Measurements from ENCODE around the gene PRR36.
"Not testable (repeated sequence)": the region's sequence is repeated elsewhere in the genome, so short reads cannot be mapped to it uniquely, and the experiment has no call there.

The PRR36 gene

DNA sequence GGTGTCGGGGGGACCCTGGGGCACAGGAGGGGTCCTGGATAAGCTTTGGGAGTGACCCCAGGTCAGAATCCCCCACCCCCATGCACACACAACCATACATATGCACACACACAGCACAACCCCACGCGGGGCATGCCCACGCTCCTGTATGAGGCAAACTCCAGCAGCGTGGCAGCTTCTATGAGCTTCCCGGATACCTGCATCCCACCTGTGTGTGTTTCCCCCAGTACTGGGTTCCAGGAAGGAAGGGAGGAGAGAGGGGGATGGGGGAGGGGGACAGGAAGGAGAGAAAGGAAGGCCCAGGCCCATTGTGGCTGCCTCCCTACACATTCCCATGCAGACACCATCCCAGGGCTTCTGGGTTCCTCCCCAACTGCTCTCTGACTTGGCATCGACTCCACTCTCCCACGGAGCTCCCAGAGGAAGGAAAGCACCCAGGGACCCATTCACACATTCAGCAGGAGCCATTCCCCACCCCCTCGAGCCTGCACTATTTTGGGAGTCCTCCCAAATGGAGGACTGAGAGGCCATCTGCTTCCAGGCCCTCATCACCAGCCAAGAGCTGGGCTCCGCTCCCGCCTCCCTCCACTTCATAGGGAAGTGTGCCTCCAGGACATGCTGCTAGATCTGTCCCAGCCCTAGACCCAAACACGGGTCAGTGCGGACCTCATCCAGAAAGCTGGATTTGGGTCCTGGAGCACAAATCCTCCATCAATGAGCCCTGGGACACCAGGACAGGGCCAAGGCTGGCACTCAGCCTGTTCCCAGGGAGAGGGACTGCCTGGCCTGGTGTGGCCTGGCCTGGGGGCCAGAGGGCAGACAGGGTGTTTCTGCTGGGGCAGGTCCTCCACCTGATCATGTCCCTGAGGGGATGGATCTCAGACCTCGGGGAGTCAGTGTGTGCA lies 13.2 kb downstream of the PRR36 start:
- DNase-seq (ENCODE audit: low read depth in 2 of 2) = no peak

DNA sequence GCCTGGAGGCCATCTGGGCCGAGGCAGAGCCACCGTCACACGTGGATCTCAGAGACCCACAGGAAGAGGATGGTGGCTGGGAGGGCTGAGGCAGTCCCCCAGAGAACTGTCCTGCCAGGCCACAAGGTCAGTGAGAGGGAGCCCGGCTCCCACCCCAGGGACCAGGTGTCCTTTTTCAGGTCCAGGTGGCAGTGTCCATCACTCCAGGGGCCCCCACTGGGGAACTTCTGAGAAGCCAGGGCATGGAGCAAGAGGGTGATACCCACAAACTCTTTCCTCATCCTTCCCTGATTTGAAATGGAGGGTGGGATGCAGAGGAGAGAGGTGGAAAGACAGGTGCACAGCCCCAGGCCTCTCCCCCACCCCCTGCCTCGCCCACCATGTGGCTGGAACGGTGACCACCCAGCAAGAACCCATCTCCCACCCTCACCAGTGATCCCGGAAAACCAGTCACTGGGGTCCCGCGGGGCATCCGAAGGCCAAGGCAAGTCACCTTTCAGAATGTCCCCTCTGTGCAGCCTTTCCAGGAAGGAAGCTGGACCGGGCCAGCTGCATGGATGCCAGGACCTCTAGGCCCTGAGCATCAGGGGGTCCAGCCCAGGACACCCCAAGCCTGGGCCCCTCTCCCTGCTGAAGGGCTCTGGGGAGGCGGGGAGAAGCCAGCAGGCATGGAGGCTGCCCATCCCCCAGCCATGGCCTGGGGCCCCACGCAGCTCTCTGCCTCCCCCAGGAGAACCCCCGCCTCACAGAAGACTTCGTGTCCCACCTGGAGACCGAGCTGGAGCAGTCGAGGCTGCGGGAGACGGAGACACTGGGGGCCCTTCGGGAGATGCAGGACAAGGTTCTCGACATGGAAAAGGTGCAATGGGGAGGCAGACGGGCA lies 14.1 kb downstream of the PRR36 start:
- no peak for DNase-seq (ENCODE audit: low read depth in 2 of 2)

DNA sequence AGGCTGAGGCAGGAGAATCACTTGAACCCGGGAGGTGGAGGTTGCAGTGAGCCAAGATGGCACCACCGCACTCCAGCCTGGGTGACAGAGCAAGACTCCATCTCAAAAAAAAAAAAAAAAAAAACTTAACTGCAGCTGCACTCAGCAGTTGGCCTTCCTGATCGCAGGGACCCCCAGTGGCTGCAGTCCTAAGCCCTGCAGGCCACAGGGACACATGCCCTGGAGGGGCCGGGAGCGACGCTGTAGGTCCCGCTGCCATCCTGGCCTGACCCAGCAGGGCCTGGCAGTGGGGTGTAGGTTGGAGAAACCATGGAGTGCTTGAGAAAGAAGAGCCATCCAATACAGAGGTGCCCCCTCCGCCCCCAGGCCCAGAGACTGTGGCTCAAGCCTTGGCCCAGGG lies 15.1 kb downstream of the PRR36 start:
- DNase-seq (ENCODE audit: low read depth in 2 of 2) = not testable (repeated sequence)

DNA sequence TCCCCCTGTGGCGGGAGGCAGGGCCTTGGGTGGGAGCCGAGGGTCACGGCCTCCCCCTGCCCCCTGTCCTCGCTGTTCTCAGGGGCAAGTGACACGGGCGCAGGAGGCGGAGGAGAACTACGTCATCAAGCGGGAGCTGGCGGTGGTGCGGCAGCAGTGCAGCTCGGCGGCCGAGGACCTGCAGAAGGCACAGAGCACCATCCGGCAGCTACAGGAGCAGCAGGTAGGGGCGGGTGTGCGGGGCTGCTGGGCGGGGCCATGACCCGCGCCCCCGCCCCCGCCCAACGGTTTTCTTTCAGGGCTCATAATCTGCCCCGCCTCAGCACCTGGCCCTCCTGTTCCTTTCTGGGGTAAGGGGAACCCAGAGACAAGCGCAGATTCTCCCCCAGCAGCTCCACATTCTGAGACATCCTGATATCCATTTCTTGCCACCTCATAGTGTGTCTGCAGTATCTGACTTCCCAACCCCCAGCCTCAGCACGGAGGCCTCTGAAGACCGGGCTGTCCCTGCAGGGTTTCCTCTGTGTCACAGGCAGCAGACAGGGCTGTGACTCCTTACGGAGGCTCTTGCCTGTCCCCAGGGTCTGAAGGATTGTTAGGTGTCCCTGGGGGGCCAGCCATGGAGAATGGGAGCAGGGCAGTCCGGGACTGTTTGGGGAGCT lies 15.9 kb downstream of the PRR36 start:
- DNase-seq (ENCODE audit: low read depth in 2 of 2) = no peak

DNA sequence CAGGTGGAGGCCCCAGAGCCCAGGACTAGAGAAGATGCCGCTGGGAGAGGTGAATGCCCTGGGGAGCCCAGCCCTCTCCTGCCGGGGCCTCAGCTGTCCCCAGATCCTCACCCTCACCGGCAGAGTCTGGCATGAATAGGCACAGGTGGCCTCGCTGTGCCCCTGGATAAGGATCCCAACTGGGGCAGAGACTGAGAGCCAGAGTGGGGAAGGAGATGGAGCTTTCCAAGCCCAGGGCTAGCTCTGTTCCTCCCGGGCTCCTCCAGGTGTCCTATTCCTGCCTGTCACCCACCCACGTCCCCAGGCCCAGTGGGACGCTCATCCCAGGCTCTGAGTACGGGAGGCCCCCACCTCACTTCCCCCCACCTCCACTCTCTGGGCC lies 16.5 kb downstream of the PRR36 start:
- DNase-seq (ENCODE audit: low read depth in 2 of 2) = no peak

DNA sequence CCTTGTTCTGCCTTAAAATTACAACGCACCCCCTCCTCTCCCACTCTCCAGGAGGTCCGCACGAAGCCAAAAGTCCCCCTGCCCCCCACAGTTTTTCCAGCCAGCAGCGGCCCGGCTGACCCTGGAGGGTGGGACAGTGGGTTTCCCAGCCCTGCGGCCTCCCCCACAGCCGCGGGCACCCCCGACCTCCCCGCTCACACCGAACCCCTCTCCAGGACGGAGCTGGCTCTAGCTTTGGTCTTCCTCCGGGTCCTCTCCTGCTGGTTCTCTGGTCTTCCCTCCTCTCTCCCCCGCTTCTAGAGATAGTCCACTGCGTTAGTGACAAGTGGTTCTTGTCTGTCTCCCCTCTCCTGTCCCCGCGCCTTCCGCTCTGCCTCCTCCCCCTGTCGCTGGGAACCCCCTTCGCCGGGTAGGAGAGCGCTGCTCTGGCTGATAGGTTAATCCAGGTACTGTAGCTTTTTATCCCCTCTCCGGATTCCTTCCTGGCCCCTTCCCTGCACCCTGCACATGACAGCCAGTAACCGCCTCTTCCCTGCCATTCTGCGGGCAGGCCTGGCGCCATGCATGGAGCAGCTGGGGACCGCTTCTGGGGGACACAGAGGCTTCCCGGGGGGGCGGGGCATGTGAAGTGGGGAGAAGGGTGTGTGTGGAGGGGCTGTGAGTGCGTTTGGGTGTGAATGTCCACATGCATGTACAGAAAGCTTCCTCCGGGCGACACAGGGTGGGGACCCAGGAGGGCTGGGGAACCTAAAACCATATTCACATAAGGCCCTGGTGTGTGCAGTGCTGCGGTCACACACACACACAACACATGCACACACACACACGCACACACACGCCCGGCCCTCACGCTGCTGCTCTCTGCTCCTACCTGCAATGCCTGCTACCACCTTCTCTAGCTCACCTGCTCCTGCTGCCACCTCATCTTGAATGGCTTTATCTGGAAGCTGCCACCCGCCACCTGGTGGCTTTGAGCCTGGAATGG lies 17.2 kb downstream of the PRR36 start:
- no peak for DNase-seq (ENCODE audit: low read depth in 2 of 2)

DNA sequence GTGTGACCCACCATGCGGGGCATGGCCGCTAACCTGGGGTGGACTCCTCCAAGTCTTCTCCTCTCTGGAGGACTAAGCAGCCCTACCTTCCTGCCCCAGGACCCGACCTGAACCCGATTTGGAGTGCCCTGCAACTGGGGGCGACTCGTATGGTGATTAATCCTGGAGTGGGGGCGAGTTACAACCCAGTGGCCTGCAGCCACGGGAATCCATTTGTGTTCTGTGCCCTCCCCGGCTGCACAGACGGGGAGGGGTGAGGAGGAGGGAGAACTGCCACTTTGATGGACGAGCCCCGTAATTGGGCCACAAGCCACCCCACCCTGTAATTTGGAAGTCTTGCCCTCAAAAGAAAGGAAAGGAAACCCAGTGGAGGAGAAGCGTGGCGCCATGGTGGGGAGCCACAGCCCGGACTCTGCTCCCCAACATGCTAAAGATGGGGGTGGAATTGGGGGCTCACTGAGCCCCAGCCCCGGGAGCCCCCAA lies 18.0 kb downstream of the PRR36 start:
- no peak for DNase-seq (ENCODE audit: low read depth in 2 of 2)

DNA sequence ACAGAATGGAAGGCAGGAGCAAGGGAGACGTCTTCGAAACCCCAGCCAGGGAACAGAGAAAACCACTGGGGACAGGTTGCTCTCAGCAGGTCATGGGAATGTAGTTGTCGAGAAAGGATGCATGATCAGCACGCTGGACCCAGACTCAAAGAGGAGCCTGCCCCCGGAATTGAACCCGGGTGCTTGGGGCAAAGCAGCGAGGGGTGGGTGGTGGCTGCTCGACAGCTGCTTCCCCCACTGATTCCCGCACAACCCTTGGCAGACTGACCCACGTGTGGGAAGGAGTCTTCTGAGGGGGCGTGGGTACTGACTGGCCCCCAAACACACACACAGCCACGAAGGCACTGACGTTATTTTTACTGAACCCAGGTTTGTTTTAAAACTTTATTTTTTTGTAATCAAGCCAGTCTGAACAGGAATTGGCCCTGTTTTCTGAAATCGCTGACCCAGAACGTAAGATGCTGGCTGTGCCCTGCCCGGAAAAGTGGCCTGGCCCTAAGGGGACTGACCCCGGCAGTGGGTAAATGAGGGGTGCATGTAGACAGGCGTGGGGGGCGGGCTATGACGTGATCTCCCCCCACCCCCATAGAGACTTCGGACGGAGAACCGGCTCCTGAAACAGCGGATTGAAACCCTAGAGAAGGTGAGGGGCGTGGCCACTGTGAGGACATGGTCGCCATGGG lies 18.6 kb downstream of the PRR36 start:
- DNase-seq (ENCODE audit: low read depth in 2 of 2) = no peak

DNA sequence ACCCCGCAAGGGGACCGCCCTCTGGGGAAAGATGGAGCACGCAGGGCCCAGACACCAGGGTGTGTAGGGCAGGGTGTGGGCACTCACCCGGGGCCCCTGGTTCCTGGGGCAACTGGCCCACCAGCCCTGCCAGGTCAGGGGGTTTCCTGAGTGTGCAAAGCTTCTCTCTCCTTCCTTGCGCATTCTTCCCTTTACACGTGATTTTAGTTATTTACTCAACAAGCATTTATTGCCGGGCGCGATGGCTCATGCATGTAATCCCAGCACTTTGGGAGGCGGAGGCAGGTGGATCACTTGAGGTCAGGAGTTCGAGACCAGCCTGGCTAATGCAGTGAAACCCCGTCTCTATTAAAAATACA lies 20.4 kb downstream of the PRR36 start:
- no peak for DNase-seq (ENCODE audit: low read depth in 2 of 2)

DNA sequence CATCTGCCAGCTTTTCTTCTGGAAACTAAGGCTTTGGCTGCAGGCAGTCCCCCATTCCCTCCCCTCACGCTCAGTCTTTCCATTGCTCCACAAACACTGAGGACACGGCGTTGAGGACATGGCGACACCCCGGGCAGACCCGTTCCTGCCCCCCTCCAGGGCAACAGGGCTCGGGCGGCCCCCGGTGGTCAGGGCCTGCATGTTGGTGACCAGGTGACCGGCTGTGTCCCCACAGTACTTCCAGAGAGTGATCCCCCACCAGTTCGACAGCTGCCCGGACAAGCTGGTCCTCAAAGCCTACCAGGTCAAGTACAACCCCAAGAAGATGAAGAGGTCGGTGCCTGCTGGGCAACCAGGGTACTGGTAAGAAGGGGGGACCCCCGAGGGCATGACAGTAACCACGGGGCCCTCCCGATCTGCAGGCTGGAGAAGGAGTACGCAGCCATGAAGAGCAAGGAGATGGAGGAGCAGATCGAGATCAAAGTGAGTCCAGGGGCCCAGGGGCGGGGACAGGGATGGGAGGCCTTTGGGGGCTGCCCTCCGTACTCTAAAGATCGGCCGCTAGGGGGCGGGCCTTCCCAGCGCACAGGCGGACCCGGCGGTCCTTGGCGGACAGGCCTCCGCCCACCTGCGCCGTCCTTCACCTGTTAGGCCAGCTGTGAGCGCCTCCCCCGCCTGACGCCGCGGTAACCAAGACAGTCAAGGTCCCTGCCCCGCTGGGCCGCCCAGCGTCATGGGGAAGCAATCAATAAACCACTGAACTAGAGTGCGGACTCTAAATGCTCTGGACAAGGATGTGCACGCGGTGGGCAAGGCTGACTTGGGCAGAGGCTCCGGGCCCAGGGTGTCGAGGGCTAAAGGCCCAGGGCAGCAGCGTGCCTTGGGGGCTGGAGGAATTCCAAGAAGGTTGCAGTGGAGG lies 21.1 kb downstream of the PRR36 start:
- DNase-seq (ENCODE audit: low read depth in 2 of 2) = peak in 1 of 2 experiments; percentile 60

DNA sequence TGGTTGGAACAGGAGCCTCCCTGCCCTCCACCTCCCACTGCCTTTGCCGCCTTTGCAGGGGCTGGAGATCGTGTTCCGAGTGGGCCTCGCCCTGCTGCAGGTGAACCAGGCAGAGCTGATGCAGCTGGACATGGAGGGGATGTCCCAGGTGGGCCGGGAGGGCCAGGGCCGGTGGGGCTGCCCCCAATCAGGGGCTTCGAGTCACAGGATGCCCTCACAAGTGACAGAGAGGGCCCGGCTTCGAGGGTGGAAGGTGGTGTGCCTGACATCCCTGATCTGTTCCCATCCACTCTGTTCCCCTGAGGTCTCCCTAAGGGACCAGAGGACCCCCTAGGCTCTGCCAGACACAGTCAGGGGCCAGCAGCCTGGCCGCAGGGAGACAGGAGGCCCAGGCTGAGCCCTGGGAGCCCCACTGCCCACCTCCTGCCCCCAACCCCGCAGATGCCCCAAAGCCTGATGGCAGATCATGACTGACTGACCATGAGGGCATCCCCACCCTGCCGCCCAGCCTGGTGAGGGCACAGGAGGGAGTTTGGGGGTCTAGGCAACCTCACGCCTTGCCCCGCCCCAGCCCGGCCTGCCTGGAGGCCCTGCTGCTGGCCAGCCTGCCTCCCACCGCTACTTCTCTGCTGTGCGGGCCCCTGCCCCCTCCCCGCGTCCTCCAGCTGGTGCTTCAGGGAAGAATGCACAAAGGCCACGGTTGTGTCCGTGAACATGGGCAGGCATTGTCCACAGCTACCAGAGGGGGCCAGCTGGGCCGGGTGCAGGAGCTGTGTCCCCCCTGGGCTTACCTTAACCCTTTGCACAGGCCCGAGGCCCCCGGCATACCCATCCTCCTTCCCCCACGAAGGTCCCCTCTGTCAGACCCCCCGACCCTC lies 22.3 kb downstream of the PRR36 start:
- DNase-seq (ENCODE audit: low read depth in 2 of 2) = no peak

DNA sequence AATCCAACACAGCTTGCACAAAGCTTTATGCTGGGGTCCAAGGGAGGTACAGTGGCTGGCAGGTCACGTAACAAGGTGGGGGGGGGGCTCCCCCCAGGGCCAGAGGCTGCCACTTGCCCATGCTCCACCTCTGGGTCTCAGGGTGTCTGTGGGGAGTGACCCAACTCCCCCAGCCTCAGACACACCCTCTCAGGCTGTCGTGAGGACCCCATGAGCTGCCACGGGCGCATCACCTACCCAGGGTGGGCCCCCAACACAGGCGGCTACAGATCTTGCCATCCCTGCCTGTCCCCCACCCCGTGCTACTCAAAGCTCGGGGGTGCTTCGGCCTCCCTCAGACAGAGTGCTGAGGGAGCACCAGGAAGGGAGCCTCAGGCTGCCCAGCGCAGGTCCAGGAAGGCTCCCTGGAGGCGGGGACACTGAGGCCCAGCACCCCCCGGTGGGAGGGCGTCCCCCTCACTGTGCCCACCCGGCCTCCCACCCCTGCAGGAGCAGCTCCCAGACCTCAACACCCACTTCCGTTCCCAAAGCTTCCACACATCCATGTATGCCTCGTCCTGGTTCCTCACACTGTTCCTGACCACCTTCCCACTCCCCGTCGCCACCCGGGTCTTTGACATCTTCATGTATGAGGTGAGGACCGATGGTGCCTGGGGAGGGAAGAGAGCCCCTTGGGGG lies 23.1 kb downstream of the PRR36 start:
- no peak for DNase-seq (ENCODE audit: low read depth in 2 of 2)

DNA sequence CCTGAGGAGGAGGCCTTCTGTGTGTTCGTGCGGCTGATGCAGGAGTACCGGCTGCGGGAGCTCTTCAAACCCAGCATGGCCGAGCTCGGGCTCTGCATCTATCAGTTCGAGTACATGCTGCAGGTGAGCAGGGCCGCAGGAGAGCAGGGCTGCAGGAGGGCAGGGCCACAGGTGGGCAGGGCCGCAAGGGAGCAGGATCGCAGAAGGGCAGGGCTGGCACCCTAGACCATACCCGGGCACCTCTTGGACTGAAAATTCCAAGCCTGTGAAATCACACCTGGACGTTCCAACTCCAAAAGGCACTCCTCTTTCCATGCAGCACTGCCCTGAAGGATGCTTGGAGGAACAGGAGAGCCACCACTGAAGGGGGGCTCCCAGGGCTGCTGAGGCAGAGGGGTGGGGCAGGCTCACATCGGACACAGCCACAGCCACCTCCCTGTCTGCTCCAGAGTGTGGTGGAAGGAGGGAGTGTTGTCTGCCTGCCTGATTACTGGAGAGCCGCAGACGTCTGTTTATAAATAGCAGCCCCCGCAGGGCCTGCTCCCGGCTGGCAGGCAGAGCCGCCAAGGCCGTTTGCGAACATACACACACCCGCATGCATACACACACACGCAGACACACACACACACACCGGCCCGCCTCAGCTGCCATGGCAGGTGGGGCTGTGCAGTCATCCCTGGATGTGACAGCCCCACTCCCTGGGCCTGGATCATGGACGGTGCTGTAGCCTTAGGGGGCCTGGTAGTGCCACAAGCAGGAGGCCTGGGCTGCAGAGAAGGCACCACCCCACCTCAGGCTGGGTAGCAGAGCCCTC lies 24.0 kb downstream of the PRR36 start:
- no peak for DNase-seq (ENCODE audit: low read depth in 2 of 2)

DNA sequence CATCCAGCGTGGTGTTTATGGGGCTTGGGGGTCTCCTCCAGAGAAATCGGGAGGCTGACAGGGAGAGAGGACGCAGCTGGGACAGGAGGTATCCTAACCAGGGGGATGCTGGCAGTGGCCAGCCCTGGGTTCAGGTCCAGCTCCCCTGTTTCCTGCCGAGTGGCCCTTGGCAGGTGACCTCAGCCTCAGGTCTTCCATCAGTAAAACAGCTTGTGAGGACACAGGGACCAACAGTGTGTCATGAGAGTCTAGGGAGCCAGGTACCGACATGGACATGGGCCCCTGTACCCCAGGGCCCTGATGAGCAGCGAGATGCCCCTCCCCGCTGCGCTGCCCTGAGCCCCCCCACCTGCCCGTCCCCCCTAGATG lies 24.6 kb downstream of the PRR36 start:
- DNase-seq (ENCODE audit: low read depth in 2 of 2) = no peak

DNA sequence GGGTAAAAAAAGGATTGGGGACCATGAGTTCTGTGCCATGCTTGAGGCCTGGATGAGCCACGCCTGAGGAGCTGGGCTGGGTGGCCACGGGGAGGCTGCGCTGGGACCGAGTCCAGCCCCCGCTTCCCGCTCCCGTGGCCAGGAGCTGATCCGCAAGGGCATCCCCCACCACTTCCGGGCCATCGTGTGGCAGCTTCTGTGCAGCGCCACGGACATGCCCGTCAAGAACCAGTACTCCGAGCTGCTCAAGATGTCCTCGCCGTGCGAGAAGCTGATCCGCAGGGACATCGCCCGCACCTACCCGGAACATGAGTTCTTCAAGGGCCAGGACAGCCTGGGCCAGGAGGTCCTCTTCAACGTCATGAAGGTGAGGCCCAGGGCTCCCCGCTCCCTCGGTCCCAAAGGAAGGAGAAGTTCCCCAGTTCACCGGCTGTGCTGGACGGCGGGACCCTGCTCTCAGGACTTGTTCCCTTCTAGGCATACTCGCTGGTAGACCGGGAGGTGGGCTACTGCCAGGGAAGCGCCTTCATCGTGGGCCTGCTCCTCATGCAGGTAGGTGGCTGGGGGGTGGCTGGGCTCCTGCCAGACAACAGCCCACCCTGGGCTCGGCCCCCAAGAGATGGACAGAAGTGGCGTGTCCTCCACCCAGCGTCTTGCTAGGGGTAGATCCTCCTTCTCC lies 25.3 kb downstream of the PRR36 start:
- no peak for DNase-seq (ENCODE audit: low read depth in 2 of 2)

DNA sequence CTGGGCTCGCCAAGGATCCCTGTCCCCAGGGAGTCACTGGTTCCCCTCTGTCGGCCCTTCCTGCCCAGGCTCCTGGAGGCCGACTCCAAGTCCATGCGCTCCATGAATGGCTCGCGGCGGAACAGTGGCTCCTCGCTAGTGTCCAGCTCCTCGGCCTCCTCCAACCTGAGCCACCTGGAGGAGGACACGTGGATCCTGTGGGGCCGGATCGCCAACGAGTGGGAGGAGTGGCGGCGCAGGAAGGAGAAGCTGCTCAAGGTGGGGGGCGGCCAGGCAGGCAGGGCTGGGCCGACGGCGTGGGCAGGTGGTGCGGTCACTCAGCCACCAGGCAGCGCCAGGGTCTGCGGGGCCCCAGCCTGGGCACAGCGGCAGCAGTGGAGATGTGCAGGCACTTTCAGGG lies 26.5 kb downstream of the PRR36 start:
- DNase-seq (ENCODE audit: low read depth in 2 of 2) = no peak
